ENCODE data around the gene CLTA. TPM values are rescaled to one million over a fixed set of nuclear protein-coding genes. Genes with fewer than 3 reads are reported as not detected.

The CLTA gene
- polyA plus RNA-seq, 1 of the 3 experiments (the other 2 are of a cell fraction): 260 TPM

GRCh38 chr9:36221667-36222066 is 30.9 kb downstream of the CLTA start:
- peaks cover 30% of the 10 kb centered on the region for H3K79me2 ChIP-seq (ENCODE audit: insufficient read depth)

GRCh38 chr9:36222449-36222848 is 31.7 kb downstream of the CLTA start:
- H3F3A ChIP-seq (replicated peaks; ENCODE audit: insufficient read depth): peaks cover 9% of the 10 kb centered on the region
- ChIA-PET POLR2A (no interaction called here), CTCF (interaction anchor here (1.3 kb wide), 2 partner anchors 9 to 57 kb away, joined by 3 to 4 read pairs; no protein-coding TSS in a partner anchor)
- no peak overlapping the region for H3K4me2 ChIP-seq
- H3K9me2 ChIP-seq: no peaks in the 10 kb centered on the region
- no peak overlapping the region for H3K9ac ChIP-seq
- no peaks in the 10 kb centered on the region for H3K9me3 ChIP-seq
- WGBS (ENCODE audit: low lambda C conversion rate): 100% methylated on average over 1 of the region's 1 CpG
- H4K20me1 ChIP-seq (ENCODE audit: insufficient read depth): no peaks in the 10 kb centered on the region
- no peak overlapping the region for H2AFZ ChIP-seq (ENCODE audit: low read depth)
- no peak for DNase-seq
- H3K27ac ChIP-seq (ENCODE audit: low read depth in 2 of 2, low read length in 1 of 2): no peak overlapping the region
- no peaks in the 10 kb centered on the region for H3K27me3 ChIP-seq (ENCODE audit: insufficient read depth)
- H3K4me3 ChIP-seq (ENCODE audit: low read depth in 2 of 2, low read length in 1 of 2): no peak overlapping the region; a peak in 1 of 4 replicates
- H3K79me2 ChIP-seq (ENCODE audit: insufficient read depth): peaks cover 30% of the 10 kb centered on the region
- peaks cover 64% of the 10 kb centered on the region in 2 experiments for H3K36me3 ChIP-seq (replicated peaks in 1 of 2; ENCODE audit: control insufficient read depth in 1 of 2, insufficient read depth in 2 of 2, low read length in 1 of 2)
- TF ChIP-seq MEF2A (IDR thresholded peaks at IDR 0.05; ENCODE audit: borderline replicate concordance, low read depth) (no peak), MAX (IDR thresholded peaks at IDR 0.05; ENCODE audit: low read depth) (no peak), EZH2phosphoT487 (IDR thresholded peaks at IDR 0.05; ENCODE audit: borderline replicate concordance, low read depth) (no peak), GATA2 (CRISPR knock-in tag; IDR thresholded peaks at IDR 0.05) (no peak), IRF3 (IDR thresholded peaks at IDR 0.05; ENCODE audit: low read depth, low read length) (no peak), RAD21 (IDR thresholded peaks at IDR 0.05; ENCODE audit: low read length) (no peak), NFIC (IDR thresholded peaks at IDR 0.05; ENCODE audit: borderline replicate concordance) (no peak), FOSL2 (IDR thresholded peaks at IDR 0.05; ENCODE audit: borderline replicate concordance, low read depth) (no peak), RXRA (IDR thresholded peaks at IDR 0.05; ENCODE audit: borderline replicate concordance, low read depth) (no peak), JUND (IDR thresholded peaks at IDR 0.05) (no peak), YY1 (IDR thresholded peaks at IDR 0.05; ENCODE audit: low read depth) (no peak), PBX3 (IDR thresholded peaks at IDR 0.05) (no peak), TCF12 (IDR thresholded peaks at IDR 0.05) (no peak), RCOR1 (IDR thresholded peaks at IDR 0.05; ENCODE audit: low read length) (no peak), EP300 (IDR thresholded peaks at IDR 0.05; ENCODE audit: borderline replicate concordance in 1 of 2, low read depth in 1 of 2, low read length in 1 of 2) (no peak), TAF1 (IDR thresholded peaks at IDR 0.05; ENCODE audit: borderline replicate concordance, low read depth, low read length) (no peak)
- peaks cover 0 to 3% of the 10 kb centered on the region in 2 experiments; a peak in 1 of 4 replicates for H3K4me1 ChIP-seq (ENCODE audit: control insufficient read depth in 1 of 2, insufficient read depth in 2 of 2, low read depth in 1 of 2, low read length in 1 of 2)

More at GRCh38 chr9:36221667-36222066, 30.9 kb downstream of the CLTA start:
- Histone ChIP-seq H3K27me3 (ENCODE audit: insufficient read depth) (no peaks in the 10 kb centered on the region), H3K36me3 (replicated peaks in 1 of 2; ENCODE audit: control insufficient read depth in 1 of 2, insufficient read depth in 2 of 2, low read length in 1 of 2) (peaks cover 56 to 64% of the 10 kb centered on the region in 2 experiments), H3K4me3 (ENCODE audit: low read depth in 2 of 2, low read length in 1 of 2) (no peak overlapping the region), H3K4me2 (no peak overlapping the region), H3K27ac (ENCODE audit: low read depth in 2 of 2, low read length in 1 of 2) (no peak overlapping the region), H3K9ac (no peak overlapping the region), H3F3A (replicated peaks; ENCODE audit: insufficient read depth) (peaks cover 17% of the 10 kb centered on the region), H3K9me3 (no peaks in the 10 kb centered on the region), H4K20me1 (ENCODE audit: insufficient read depth) (no peaks in the 10 kb centered on the region), H3K4me1 (ENCODE audit: control insufficient read depth in 1 of 2, insufficient read depth in 2 of 2, low read depth in 1 of 2, low read length in 1 of 2) (peaks cover 0 to 3% of the 10 kb centered on the region in 2 experiments; a peak in 1 of 4 replicates), H2AFZ (ENCODE audit: low read depth) (no peak overlapping the region), H3K9me2 (no peaks in the 10 kb centered on the region)
- ChIA-PET CTCF (interaction anchor here (1.3 kb wide), 1 partner anchor 9 kb away, joined by 4 read pairs; no protein-coding TSS in a partner anchor), POLR2A (no interaction called here)
- TF ChIP-seq YY1 (IDR thresholded peaks at IDR 0.05; ENCODE audit: low read depth) (no peak), EP300 (IDR thresholded peaks at IDR 0.05; ENCODE audit: borderline replicate concordance in 1 of 2, low read depth in 1 of 2, low read length in 1 of 2) (no peak), FOSL2 (IDR thresholded peaks at IDR 0.05; ENCODE audit: borderline replicate concordance, low read depth) (no peak), CHD2 (IDR thresholded peaks at IDR 0.05; ENCODE audit: low read length, partially characterized antibody) (no peak), SMC3 (IDR thresholded peaks at IDR 0.05; ENCODE audit: low read depth, low read length) (no peak), NRF1 (IDR thresholded peaks at IDR 0.05; ENCODE audit: low read depth, low read length) (no peak), USF2 (IDR thresholded peaks at IDR 0.05; ENCODE audit: borderline replicate concordance, low read depth, low read length) (no peak), RAD21 (IDR thresholded peaks at IDR 0.05; ENCODE audit: low read length) (no peak), GATA2 (CRISPR knock-in tag; IDR thresholded peaks at IDR 0.05) (no peak)
- 98% methylated on average over 3 of the region's 3 CpGs for WGBS (ENCODE audit: low lambda C conversion rate)
- DNase-seq: no peak

Data from SK-N-SH (cell line).